ENCODE data around the gene CRACR2B.

The CRACR2B gene

GRCh38 chr11:847876-848275, 20.2 kb downstream of the CRACR2B start:
- ChIA-PET CTCF (interaction anchor here (0.8 to 3.7 kb wide), 23 partner anchors 8 to 206 kb away, joined by 3 to 48 read pairs (median 5); no protein-coding TSS in a partner anchor), POLR2A (no interaction called here)
- no peak for TF ChIP-seq CTCF (IDR thresholded peaks at IDR 0.05; ENCODE audit: control extremely low read depth, extremely low read depth, low read depth, missing control alignments)
- DNase-seq (ENCODE audit: extremely low spot score), result no peak

- POLR2A ChIA-PET, result no interaction called here
- CTCF ChIA-PET, result interaction anchor here (0.6 to 3.7 kb wide), 22 partner anchors 8 to 206 kb away, joined by 3 to 48 read pairs (median 5); no protein-coding TSS in a partner anchor
- TF ChIP-seq CTCF (IDR thresholded peaks at IDR 0.05; ENCODE audit: control extremely low read depth, extremely low read depth, low read depth, missing control alignments), result peak; percentile 95
- peak; percentile 86 for DNase-seq (ENCODE audit: extremely low spot score)
Observed at GRCh38 chr11:848380-848931, 20.7 kb downstream of the CRACR2B start.

- POLR2A ChIA-PET, result interaction anchor here (0.6 kb wide), 1 partner anchor 30 kb away, joined by 4 read pairs; the partner anchor contains the start of gene PNPLA2
- no peak for TF ChIP-seq CTCF (IDR thresholded peaks at IDR 0.05; ENCODE audit: control extremely low read depth, extremely low read depth, low read depth, missing control alignments)
- peak; percentile 64 for DNase-seq (ENCODE audit: extremely low spot score)
- CTCF ChIA-PET, result interaction anchor here (0.8 to 3.7 kb wide), 15 partner anchors 8 to 205 kb away, joined by 3 to 48 read pairs (median 5); no protein-coding TSS in a partner anchor
Observed at GRCh38 chr11:849104-849824, 21.5 kb downstream of the CRACR2B start.

- DNase-seq (ENCODE audit: extremely low spot score), result no peak
- ChIA-PET POLR2A (interaction anchor here (0.6 kb wide), 1 partner anchor 31 kb away, joined by 4 read pairs; the partner anchor contains the start of gene PNPLA2), CTCF (no interaction called here)
- no peak for TF ChIP-seq CTCF (IDR thresholded peaks at IDR 0.05; ENCODE audit: control extremely low read depth, extremely low read depth, low read depth, missing control alignments)
Observed at GRCh38 chr11:849951-850774, 22.4 kb downstream of the CRACR2B start.

GRCh38 chr11:850775-851763, 23.4 kb downstream of the CRACR2B start:
- POLR2A ChIA-PET, result no interaction called here
- no peak for DNase-seq (ENCODE audit: extremely low spot score)
- CTCF ChIA-PET, result interaction anchor here (2.0 kb wide), 1 partner anchor 200 kb away, joined by 8 read pairs; no protein-coding TSS in a partner anchor
- peak; percentile 25 for TF ChIP-seq CTCF (IDR thresholded peaks at IDR 0.05; ENCODE audit: control extremely low read depth, extremely low read depth, low read depth, missing control alignments)

Data from GM10248 (cell line).